GM19025 (cell line): Measurements from ENCODE around the gene ADRA1B.

ENCODE experiments used
- ATAC-seq: cut with Tn5 transposase; IDR thresholded peaks from one replicate; pipeline ENCODE4 v1.9.1; 2021; ENCODE audit warnings: mild to moderate bottlenecking, low read depth, moderate library complexity; ENCODE audit not compliant: unreplicated experiment

ADRA1B gene

DNA sequence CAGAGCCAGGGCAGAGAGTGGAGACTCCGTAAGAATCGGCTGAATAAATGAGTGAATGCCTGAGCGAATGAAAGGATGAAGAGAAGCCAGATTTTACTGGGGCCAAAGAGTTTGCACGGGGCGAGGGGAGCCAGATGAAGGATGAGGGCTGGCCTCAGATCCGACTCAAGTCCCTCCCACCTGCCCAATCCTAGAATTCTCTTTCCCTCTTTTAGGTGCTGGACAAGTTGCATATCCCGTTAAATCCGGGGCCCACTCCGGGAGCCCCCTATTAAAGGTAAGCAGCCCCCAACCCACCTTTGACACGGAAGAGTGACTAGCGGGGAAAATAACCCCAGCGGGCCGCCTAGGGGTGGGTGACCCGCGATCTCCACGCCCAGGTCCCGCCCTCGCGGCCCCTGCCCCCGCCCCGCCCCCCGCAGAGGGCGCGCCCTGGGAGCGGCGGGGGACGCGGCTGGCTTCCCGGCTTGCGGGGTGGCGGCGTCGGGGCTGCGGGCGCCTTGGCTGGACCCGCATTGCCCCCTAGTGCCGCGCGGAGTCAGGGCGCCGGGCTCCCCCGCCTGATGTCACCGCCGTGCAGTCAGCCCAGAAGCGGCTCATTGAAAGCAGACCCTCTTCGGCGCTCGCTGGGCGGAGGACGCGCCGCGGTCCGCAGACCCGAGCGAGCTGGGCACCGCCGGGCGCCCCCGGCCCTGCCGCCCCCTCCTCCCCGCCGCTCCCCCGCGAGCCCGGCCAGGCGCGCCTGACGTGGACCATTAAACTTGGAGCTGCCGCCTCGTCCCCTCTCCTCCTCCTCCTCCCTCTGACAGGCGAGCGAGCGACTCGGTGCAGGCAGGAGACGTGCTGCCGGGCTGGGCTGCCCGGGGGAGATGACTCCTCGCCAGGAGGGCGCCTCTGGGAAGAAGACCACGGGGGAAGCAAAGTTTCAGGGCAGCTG is at the start of gene ADRA1B:
TSS of gene ADRA1B (plus strand) at position 579 of the 937 bp plus-strand sequence. CDS start 424 bp downstream, outside the sequence.
- no peak for ATAC-seq

DNA sequence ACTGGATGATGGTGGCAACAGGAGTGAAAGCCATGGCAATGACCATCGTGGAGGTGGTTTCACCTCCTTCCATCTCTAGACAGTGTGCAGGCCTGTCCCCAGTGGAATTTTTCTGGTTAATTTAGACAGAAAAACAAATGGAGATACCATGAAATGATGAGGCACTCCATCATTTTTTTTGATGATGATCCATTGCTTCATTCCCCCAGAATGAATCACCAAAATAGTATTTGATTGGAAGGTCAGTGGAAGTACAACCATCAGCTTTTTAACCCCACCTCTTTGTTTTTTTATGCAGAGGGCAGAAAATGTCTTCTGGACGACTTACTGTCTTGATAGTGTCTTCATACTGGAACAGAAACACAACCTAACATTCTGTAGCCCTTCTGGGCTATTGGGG is 42.6 kb upstream of the ADRA1B start:
- no peak for ATAC-seq

DNA sequence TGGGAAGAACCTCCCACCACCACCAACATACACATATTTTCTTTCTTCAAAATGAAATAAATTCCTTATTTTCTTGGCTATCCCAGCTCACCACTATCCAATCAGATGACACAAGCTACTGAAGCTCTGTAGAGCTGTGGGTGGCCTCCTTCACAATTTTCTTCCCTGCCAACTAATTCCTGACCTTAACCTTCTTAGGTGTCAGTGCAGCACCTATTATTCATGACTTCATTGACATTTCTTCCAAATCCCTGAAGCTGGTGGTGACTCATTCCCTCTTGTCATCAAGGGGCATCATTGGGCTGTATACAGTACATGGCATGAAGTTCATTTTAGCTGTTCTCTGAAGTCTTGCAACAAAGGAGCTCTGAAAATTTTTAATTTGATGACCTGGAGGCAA is 42.0 kb upstream of the ADRA1B start:
- ATAC-seq: no peak

DNA sequence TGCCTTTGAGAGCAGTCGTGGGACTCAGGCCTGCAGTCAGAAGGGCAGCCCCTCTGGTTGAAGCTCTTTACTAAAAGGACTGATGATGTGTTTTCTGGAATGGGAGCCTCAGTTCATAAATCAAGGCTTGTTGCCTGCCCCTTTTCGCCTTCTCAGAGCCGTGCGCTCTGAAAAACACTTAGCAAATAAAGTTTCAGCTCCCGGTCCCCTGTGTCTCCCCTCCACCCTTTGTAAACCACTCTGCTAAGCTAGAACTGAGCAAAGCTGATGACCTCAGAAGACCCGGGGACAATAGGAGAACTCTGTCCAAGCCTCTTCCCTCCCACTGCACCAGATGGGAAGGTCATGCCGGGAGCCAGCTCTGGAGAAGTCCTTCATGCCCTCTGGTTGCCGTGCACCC is 39.3 kb upstream of the ADRA1B start:
- ATAC-seq: no peak

DNA sequence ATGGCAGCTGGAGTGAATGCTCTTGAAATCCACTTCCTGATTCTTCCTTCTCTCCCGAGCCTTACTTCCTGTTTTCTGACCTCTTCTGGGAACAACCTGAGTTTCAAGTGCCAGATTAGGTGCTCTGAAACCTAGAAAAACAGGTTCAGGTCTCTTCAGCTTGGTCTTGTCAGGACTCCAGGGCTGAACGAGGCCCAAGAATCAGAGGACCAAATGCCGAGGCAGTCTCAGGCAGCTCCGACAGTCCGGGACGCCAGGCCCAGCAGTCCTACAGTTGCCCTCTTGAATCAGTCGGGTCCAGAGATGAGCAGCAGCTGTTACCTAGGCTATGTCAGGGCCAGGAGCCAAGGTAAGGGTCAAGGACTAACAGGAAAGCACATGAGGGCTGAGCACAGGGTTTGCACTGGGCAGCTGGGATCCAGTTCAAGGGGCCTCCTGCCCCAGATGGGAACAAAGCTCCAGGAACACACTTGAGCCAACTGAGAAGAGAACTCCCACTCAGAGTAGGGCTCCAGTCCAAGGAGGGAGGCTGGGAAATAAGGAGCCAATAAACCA is 38.3 kb upstream of the ADRA1B start:
- no peak for ATAC-seq

DNA sequence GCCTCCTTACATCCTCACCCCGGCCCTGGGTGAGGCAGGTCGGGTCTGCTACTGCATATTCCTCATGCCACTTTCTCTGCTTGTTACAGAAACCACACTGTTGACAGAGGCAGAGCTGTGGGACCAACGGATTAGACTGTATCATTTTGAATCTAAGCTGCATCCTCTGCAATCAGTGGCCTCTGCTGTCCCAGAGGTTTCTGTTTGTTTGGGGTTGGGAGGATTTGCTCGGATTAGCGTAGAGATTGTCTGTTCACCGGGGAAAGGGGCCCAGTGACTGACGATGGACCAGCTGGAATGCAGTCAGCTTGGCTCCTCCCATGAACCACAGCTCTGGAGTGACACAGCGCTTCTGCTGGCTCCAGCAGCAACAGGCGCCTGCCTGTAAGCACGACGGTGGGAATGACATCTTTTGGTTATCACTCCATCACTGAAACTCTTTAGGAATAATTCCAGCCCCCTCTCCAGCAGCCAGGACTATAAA is 37.3 kb upstream of the ADRA1B start:
- no peak for ATAC-seq

DNA sequence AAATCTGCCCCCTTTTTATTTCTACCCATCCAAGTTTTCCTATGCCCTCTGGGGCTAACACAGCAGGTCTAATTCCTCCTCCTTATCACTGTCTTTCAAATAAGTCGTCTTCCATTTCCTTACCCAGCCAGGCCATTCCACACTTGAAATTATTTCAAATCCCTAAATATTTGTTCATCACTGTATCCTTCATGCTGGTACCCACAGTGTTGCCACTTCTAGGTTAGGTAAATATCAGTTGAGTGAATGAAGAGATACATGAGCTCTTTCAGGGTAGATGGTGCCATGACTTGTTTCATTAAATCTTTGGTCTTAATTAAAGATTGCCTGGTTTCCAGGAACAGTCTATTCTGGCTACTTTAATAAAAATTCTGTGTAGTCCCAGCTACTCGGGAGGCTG is 35.6 kb upstream of the ADRA1B start:
- no peak for ATAC-seq

DNA sequence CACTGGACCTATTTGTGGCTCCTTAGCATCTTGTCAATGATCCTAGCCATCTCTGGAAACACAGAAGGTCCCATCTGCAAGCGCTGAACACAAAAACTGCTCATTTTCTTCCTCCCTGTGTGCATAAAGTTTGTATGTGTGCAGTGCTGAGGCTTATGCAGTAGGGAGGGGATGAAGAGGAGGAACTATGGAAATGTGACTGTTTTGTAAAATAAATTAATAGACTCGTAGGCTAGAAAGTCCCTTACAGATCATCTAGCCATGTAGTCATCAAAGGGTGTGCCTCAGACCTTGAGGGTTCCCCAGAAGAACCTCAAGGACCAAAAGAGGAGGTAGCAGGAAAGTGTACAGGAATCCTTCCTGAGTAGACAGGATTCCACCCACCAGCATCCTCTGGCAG is 34.3 kb upstream of the ADRA1B start:
- ATAC-seq: no peak

DNA sequence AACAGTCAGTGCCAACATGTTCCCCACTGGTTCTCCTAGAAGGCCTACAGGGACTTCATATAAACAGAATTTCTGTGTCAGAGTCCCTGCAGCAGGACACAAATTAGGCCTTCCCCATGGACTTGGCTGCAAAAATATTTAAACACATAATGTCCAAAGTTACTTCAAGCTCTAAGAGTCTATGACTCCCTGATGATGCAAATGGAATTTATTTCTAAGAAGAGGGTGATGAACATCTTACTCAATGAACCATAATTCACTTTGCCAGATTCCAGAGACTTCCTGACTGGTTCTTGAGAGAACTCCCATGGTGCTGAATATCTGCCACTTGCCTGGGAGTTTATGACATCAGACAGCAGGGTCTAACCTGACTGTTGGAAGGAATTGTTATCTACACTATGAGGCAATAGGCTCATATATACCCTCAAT is 32.7 kb upstream of the ADRA1B start:
- ATAC-seq: no peak

DNA sequence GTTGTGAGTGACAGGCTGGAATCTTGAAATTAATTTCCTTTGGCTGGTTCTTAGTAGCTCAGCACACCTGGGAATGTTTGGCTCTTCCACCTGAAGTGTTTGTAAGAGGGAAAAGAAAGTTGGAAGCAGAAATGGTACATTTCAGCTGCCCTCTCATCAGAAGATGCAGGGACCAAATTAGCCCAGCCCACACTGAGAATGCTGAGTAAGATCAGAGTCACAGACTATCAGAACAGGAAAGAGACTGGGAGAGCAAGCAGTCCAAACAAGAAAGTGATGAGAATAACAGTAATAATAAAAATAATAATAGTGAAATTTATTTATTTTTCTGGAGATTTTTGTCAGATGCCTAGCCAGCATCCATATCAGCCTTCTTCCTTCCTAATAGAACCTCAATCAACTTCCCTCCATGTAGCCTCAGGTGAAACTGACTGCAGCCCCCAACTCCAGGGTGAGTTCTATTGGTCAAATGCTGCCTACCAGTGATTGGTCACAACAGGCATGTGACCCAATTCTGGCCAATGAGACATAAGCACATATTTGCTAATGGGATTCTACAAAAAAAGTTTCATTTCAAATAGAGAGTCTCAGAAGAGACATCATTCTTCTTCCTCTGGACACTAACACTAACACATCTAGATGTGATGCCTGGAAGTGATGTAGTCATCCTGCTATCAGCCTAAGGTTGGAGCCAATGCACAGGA is 31.2 kb upstream of the ADRA1B start:
- ATAC-seq: no peak

DNA sequence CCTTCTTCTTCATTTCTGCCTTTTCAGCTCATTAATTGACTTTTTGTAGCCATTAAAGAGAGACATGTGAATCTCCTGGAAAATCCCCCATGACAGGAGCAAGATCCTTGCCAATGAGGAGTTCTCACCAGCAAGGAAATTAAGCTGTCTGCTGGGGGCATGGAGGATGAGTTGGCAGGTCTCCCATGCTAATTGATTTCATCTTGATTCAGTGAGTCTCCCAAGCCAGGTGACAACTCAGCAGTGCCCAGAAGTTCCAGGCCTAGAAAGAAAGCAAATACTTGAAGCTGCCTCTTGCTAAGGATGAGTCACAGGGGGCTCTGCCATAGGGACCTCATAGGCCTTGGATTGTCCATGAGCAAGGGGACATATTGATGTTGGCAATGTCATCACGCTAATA is 30.0 kb upstream of the ADRA1B start:
- no peak for ATAC-seq

DNA sequence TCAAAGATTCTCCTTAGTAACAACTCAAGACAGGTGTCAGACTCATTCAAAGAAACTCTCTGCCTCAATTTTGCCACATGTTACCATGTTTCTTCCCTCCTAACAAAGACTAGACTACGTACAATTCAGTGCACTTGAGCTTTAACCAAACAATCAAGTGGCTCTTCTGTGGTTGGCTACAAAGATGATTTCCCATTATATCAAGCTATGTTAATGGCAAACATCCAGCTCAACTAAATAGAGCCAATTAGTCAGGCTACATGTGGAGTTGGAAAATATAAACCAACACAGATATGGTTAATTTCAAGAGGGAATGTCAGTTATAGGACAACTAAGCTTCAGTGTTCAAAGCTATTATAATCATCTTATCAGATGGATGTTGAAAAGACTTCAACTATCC is 29.2 kb upstream of the ADRA1B start:
- no peak for ATAC-seq

DNA sequence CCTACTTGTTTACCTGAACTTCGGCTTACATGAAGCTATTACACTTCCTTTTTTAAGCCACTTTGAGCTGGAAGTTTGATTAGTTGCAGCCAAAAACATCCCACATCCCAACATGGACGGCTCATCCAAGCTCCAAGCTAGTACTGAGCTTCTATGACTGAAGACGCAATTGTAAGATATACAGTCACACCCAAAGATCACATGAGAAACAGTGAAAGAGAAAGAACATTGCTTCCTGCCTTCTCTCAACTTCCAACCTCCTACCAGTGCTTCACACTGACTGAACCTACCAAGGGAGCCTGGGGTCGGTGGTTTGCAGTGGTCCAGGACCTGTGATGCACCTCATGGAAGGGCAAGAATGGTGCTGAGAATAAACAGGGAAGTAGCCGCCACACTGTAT is 27.4 kb upstream of the ADRA1B start:
- no peak for ATAC-seq

DNA sequence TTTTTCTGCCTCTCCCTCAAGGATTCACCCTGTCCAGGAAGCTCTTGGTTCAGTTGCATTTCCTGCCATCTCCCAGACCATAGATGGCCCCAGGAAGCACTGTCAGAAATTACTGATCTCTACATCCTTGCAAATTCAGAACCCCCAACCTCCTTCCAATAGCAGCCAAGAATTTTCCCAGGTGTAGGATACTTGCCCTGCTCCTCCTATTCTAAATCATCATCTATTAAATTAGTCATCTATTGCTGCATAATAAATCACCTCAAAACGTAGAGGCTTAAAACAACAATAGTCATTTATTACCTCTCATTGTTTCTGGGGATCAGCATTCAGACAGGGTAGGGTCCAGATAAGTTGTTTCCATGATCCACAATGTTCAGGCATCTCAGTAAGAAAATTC is 26.1 kb upstream of the ADRA1B start:
- ATAC-seq: no peak

DNA sequence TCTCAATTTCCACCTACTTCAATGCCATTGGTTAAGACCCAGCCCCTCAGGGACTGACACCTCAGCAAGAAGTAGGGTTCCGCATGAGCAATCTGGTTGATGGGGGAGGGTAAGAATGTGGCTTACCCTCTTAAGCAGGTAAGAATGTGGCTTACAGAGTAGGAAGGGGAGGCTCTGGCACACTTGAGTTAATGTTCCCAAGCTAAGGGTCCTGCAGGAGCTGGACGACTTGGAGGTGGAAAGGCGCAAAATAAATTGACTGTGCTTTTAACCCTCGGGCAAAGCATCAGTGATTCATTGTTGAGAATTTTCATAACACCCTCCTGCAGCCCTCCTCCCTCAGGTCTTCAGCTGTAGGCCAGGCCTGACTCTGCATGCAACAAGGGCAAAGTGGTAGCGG is 24.9 kb upstream of the ADRA1B start:
- no peak for ATAC-seq

DNA sequence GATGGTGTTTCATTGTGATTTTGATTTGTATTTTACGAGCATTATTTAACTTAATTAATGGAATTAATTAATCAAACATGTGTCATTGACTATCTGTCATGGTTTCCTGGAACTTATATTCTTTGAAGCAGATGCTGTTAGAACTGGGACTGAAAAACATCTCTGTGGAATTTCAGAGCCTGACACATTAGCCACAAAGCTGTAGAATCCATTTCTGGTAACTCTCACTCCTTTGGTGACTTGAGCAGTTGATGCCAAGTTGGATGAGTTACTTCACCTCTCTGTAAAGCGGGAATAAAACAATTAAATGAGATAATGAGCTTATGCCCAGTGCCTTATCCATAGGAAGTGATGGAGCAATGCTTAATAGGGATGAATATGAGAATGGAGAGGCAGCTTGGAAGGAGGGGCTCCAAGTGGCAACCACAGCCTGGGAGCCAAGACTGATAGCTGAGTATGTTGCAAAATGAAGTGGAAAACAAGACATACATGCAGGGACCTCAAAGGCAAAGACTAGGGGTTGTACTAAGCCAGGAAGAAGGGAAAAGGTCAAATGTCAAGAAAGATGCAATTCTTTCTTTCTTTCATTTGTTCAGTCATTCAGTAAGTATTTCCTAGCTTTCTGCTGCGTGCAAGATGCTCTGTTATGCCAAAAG is 23.1 kb upstream of the ADRA1B start:
- ATAC-seq: no peak

DNA sequence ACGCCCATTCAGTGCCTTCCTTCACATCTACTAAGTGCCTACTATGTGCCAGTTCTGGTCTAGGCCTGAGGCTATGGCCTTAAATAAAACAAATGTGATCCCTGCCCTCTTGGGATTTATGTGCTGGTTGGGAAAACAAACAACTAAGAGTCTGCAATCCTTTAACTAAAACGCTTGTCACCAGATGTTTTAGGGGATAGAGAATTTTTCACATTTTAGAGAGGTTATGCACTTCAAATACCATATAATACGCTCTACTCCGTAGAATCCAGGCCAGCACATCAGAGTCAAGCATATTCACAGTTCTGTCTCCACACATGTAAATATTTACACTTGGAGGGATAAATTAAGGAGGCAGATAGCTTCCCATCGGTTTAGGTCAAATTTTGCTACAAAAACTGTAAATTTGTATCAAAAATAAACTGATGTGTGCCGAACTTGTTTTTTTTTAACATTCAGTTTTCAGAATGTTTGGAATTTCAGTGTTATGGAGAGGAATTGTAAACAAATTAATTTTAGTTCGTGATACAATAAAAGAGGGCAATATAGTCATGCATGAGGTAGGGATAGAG is 22.0 kb upstream of the ADRA1B start:
- ATAC-seq: no peak

DNA sequence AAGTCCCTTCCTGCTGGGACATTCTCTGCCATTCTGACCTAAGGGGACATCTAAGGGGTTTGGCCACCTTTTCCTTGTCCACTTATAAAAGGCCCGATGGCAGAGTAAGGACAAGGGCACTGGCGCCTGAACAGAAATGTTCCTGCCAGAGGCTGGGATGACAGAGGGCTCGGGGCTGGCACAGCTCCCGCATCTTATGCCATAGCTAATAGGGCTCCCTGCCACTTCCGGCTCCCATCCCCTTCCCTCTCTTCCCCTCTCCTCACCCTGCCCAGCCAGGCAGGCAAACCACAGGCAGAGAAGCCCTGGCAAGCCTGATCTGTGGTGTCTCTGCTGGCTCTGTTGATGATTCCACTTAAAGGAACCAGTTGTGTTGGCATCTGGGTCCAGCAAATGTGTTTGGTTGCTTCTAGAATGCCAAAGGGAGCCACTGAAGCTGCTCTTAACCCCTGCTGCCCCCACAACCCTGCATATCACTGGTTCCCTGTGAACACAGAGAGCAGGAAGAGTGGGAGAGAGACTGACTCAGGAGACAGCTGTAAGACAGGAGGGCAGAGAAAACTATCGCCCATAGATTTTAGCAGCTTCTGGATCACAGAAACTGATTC is 18.4 kb upstream of the ADRA1B start:
- no peak for ATAC-seq

DNA sequence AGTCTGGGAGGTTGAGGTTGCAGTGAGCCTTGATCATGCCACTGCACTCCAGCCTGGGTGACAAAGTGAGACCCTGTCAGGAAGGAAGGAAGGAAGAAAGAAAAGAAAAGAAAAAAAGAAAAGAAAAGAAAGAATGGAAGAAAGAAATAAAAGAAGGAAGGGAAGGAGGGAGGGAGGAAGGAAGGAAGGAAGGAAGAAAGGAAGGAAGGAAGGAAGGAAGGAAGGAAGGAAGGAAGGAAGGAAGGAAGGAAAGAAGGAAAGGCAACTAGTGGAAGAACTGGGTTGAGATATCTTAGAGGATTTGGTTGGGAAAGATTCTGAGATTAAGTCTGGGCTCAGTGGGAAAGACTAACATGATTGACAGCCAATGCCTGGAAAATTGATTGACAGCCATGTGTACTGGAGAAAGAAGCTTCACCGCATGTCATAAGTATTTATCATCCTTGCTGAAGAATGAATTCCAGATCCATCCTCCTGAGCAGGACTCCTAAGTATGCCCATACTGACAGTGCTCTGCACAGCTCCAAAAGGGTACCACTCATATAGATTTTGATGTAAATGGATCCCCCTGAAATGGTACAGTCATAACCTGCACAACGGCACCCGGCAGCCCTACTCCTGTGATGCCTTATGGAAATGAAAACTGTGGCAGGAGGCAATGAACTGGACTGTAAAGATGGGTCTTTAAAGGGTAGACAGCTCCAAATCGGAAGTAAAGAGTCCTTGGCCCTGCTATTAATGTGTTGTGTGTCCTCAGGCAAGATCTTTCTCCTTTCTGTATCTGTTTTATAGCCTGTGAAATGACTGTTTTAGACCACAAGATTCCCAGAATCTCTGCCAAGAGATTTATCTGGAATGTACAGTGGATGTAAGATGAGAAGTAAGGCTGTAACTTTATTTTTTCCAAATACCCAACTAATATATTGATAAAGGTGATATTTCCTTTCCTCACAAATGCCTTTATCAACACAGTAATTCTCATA is 16.9 kb upstream of the ADRA1B start:
- ATAC-seq: no peak
